Fibroblast of skin of right quadriceps (primary cell): ENCODE measurements around the gene PURA.

Source experiments
- DNase-seq: peaks from one replicate; pipeline ENCODE4 v3.0.0-alpha.2; 2013

The PURA gene

GRCh38 chr5:140113699-140114263 lies at the start of gene PURA:
PURA (plus strand) TSS chr5:140114109; CDS start chr5:140114182, 73 bp downstream.
- peak; percentile 95 for DNase-seq

- DNase-seq, result no peak
Measured at GRCh38 chr5:140072812-140073211, 41.1 kb upstream of the PURA start.

GRCh38 chr5:140073296-140073695 lies 40.6 kb upstream of the PURA start:
- peak; percentile 12 for DNase-seq

GRCh38 chr5:140075371-140075770 lies 38.5 kb upstream of the PURA start:
- peak; percentile 3 for DNase-seq

- DNase-seq, result no peak
Measured at GRCh38 chr5:140076142-140076541, 37.8 kb upstream of the PURA start.

DNA sequence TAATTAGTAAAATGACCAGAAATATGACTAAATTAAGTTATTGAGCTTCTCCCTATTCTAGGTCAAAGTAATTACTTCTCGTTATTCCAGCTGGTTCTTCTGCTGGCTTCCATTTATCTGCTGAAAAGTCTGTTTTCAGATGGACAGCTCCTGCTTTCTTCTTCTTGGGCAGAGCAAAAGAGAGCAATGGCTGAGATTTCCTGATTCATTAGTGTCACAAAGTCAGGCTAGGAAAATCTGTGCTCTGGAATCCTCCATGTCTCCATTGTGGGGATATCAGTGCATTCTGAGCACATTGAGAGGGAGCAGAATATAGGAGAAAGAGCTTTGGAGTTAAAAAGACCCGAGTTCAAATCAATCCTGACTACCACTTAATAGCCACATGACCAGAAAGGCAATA lies 37.1 kb upstream of the PURA start:
- no peak for DNase-seq

DNA sequence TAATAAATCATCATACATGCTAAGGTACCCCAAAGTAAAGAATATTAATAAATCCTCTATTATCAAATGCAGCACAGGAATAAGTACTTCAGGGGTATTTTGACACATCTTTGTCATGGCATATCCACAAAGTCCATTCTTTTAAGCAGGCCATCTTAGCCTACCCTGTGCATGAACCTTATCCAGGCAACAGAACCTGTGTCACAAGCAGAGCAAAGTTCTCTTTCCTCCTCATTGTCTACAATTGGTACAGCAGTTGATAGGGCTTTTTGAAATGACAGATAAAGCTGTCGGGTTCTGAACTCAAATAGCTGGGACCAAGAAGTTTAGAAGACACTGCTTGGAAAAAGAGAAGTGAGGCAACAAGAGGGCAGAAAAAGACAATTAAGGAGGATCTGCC lies 30.8 kb upstream of the PURA start:
- DNase-seq, result no peak

DNA sequence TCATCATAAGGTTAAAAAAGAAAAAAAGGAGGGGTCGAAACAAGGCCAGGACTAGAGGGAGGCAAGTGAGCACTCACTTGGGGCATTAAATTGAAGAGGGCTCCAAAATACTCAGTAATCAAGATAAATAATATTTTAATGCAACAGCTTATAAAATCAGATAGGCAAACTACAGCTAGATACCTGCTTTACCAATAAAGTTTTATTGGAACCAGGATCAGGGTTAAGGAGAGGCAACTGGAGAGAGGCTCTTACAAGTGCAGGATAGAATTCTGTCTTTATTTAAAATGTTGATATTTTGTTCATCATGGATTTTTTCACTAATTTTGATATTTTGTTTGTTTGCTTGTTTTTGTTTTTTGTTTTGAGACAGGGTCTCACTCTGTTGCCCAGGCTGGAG lies 30.3 kb upstream of the PURA start:
- no peak for DNase-seq

DNA sequence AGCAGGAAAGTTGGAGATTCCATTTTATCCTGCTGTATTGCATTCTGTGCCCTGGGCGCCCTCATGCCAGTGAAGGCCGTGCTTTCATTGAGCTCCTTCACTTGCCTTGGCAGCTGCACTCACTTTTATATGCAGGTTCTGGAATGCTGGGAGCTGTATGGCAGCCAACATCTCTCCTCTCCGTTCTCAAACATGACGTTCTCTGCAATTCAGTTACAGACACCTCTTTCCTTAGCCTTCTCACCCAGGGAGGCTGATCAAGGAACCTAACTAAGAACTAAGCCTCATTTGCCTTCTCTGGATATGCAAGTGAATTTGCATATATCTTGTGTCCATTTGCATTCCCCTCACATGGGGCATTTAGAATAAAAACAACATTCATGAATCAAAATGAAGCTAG lies 29.4 kb upstream of the PURA start:
- DNase-seq, result no peak

DNA sequence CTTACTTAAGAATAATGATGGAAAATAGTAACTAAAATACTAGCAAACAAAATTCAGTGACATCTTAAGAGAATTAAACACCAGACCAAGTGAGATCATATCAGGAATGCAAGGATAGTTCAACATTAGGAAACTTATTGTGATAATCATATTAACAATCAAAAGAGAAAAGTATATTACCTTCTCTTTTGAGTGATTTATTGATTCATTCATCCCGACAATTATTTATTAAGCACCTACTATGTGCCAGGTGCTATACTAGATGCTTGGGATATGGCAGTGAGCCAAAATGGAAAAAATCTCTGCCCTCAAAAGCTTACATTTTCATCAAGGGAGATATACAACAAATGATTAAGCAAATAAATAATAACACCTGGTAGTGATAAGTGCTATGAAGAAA lies 23.7 kb upstream of the PURA start:
- DNase-seq, result no peak

DNA sequence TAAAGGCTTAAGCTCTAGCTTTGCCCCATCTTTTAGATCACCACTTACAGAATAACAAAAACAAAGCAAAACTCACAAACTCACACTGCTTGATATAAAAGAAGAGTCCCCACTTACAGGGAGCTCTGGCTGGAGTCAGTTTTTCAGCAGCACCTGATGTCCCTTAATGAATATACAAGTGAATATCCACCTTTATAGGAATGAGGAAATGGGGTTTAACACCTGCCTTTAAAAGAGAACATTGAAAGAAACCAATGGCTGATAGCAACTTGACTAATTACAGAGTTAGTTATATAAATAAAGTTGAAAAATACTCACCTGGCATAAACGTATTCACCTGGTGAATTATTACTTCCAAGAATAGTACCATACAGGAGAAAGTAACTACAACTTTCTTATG lies 20.7 kb upstream of the PURA start:
- no peak for DNase-seq

- DNase-seq, result no peak
Measured at GRCh38 chr5:140093866-140094265, 20.0 kb upstream of the PURA start.

GRCh38 chr5:140094889-140095288 lies 19.0 kb upstream of the PURA start:
- no peak for DNase-seq

- DNase-seq, result no peak
Measured at GRCh38 chr5:140101179-140101578, 12.7 kb upstream of the PURA start.

DNA sequence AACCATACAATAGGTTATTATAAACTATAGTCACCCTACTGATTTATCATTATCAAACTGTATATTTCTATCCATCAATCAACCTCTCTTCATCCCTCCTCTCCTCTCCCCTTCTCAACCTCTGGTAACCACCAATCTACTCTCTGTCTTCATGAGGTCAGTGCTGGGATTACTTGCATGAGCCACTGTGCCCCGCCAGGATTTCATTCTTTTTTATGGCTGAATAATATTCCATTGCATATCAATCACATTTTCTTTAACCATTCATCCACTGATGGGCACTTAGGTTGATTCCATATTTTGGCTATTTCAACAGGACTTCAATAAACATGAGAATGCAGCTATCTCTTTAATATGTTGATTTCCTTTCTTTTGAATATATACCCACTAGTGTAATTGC lies 10.8 kb upstream of the PURA start:
- no peak for DNase-seq

DNA sequence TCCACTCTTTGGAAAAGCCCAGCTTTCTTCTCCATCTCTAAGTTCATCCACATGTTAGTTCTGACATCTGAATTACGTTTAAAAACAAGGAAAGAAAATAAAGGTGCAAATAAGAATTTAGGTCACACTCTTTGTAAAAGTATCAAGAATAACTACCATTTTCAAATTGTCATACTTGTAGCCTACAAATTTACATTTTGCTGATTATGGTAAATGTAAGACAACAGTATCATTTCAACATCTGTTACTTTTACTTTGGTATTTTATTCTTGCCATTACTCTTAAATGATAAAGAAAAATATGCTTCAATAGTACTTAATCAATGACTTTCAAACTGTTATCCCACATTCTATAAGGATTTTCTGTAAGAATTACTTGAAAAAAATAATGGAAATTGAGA lies 9.8 kb upstream of the PURA start:
- DNase-seq, result no peak

DNA sequence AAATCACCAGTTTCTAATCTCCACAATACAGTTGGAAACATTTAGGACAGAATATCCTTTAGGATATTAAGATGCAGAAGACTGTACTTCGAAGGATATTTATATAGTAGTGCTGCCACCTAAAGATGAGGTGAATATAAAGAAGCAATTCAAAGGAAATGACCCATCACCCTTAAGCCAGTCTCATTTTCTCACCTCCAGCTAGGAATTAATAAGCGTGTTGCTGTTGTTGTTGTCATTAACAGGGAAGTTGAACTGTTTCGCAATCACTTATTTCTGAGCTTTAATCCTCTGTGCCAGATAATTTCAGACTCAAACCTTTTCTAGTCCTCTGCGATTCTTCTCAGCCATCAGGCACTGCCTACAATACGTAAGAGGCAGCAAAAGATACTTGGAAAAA lies 7.8 kb upstream of the PURA start:
- no peak for DNase-seq

DNA sequence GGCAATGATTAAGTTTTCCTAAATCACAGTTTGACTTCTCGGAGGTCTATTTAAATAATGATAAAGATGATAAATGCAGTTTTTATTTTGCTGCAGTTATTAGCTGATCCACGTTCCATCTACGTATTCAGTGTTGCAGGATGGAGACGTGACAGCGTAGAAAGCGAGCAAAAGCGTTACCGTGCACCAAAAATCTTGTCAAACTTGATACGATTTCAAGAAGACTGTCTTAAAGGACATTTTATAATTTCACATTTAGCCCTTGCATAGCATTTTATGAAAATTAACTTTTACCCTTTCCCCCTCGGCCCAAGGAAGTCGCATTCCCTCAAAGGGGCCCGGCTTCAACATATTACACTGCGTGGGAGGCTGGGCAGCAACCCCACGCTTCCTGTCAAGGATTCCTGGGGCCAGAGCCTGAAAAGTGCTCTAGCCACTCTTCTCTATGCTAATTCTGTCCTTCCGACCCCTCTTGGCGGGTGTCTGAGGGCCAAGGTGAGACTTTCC lies 7.1 kb upstream of the PURA start:
- DNase-seq, result no peak

DNA sequence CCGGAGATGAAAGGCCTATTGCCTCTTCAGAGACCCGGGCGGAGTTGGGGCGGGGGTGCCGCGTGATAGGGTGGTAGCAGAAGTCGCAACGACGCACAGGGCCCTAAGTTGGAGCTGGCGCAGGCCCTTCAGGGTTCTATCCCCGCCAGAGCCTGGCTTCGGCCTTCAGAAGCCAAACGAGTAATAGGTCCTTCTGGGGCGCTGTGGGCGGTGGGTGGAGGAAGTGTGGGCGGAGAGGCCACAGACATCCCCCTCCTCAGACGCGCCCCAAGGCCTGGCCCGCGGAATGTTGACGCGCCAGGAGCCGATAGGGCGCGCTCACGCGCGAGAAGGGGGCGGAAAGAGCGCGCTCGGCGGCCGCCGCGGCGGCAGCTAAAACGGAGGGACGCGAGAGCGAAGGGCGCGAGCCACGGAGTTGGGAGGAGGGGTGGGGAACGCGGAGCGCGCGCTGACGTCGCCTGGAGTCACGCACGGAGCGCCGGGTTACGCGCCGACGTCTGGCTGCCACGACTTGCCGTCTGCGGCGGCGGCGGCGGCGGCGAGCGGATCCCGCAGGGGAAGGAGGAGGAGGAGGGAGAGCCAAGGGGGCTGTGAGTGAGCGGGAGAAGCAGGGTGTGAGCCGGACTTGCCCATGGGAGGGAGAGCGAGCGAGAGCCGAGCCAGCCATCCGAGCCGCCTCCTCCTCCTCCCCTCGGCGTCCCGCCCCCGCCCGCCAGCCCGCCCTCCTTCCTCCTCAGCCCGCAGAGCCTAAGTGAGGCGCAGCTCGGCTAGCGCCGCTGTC lies 6.4 kb upstream of the PURA start:
- peak; percentile 93 for DNase-seq

DNA sequence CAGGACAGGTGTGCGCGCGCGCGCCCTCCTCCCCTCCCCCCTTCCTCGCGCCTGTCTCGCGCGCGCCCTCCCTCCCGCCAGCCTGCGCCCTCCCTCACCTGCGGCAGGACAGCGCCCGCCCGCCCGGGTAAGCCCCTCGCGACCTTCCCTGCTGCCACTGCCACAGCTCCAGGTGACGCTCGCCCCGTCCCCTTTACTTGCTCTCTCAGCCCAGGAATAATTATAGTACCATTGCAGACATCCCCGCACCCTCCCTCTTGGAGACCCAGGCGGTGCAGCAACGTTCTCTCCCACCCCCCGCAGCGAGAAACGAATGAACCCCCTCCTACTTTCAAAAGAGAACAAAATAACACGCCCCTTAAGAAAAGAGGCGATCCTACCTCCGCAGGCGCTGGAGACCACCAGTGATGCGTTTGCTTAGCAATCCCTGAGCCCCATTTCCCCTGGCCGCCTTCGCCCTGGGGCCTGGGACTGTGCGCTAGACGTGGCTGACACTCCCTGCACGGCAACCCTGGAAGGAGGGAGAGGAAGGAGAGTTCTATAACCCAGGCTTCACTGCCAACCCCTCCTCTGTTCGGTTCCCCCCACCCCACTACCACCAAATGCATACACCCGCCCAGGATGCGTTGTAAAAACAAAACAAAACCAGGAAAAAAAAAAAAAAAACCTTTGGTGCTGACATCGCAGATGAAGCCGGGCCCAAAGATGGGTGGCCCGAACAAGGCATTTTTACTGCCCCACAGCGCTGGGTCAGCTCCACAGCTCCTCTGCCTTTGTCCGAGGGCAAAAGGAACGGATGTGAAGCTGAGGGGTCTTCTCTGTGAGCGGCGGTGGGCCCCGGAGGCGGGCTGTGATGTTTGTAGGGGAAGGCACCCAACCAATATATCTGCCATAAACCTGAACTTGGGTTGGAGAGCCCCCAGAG lies 5.6 kb upstream of the PURA start:
- DNase-seq, result no peak

DNA sequence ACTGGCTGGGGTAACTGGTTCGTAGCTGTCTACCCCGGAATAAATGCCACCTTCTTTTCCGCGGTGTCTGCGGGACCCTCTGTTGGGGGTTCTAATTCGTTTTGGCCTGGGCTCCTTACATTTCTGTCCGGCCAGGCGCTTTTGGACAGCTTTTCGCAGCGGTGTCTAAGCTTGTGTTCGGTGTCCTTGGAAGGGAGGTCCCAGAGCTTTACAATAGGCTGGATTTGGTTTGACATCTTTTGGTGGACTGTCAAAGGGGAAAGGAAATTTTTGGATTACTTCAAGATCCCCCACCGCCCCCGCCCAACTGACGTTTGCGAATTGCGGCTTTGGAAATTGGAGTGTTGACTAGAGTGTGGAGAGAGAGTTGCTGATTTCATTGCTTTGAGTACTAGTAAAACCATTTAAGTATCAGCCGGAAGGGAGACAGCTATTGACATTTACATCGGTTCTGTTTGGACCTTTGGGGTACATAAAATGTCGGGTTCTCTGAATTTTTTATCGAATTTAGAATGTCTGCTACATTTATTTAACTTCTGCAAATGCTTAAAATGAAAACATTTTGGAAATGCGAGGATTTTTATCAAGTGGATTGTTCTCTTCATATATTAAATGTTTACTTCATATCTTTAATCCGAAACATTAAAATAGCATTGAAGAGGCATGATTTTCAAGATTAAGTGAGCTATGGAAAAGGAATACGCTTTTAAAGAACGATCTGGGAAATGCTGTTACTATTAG lies 4.7 kb upstream of the PURA start:
- DNase-seq, result no peak

DNA sequence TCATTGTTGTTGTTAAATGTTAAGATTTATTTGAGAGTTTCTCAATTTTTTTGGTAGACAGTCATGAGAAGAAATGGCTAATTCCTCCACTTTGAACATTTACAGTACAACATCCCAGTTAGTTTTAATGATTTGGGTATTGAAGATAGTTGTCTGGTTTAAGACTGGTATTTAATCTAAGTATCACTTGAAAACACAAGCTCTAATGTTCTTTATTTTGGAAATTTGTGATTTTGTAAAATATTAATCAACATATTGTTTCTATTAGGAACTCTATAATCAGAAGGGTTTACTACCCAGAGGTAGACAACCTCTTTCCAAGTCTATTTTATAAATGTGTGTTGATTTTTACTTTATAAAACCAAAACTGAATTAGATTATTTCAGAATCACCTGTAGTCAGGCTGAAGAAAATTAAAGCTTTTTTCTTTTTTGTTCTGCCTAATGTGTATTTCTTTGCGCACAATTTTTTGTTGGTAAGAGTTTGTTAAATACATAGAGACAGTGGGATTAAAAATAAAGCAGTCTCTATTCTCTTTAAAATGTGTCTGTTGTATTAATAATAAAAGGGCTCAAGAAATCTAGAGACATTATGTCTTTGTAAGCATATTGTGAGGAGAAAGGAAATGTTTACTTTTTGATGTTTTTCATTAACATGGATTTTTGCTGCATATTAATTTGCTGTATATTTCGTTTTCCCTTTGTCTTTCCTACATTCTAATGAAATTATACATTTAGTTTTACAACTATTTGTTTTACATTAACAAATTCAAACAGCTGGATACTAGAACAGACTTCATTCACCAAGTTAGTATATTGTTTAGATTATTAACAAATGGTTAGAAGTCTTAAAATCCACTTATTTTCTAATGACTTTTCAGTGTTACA lies 3.9 kb upstream of the PURA start:
- peak; percentile 34 for DNase-seq
